ENCODE data around the gene CNGB1.

The CNGB1 gene

GRCh38 chr16:57995721-57996405, 24.9 kb upstream of the CNGB1 start:
- Histone ChIP-seq H3K4me2 (ENCODE audit: low read length) (no peak overlapping the region), H3K27me3 (ENCODE audit: control insufficient read depth, insufficient read depth, low read length) (no peaks in the 10 kb centered on the region), H3K9me3 (replicated peaks; ENCODE audit: low read length) (no peaks in the 10 kb centered on the region), H3K36me3 (ENCODE audit: insufficient read depth, low read length) (peaks cover 42% of the 10 kb centered on the region), H3K9ac (ENCODE audit: low read depth, low read length) (no peak overlapping the region), H3K4me3 (ENCODE audit: low read length) (no peak overlapping the region), H3K4me1 (ENCODE audit: control insufficient read depth, insufficient read depth, low read length) (peaks cover 22% of the 10 kb centered on the region)

- no peaks in the 10 kb centered on the region for H3K27me3 ChIP-seq (ENCODE audit: control insufficient read depth, insufficient read depth, low read length)
Observed at GRCh38 chr16:57994778-57995177, 23.9 kb upstream of the CNGB1 start.

GRCh38 chr16:57994361-57994760, 23.4 kb upstream of the CNGB1 start:
- no peak overlapping the region for H3K4me3 ChIP-seq (ENCODE audit: low read length)
- H3K4me2 ChIP-seq (ENCODE audit: low read length) = no peak overlapping the region
- H3K27me3 ChIP-seq (ENCODE audit: control insufficient read depth, insufficient read depth, low read length) = no peaks in the 10 kb centered on the region
- H3K36me3 ChIP-seq (ENCODE audit: insufficient read depth, low read length) = peaks cover 42% of the 10 kb centered on the region
- peaks cover 14% of the 10 kb centered on the region for H3K4me1 ChIP-seq (ENCODE audit: control insufficient read depth, insufficient read depth, low read length)
- no peak overlapping the region for H3K9ac ChIP-seq (ENCODE audit: low read depth, low read length)
- no peaks in the 10 kb centered on the region for H3K9me3 ChIP-seq (replicated peaks; ENCODE audit: low read length)

More at GRCh38 chr16:57994778-57995177, 23.9 kb upstream of the CNGB1 start:
- H3K4me2 ChIP-seq (ENCODE audit: low read length) = no peak overlapping the region
- no peaks in the 10 kb centered on the region for H3K9me3 ChIP-seq (replicated peaks; ENCODE audit: low read length)
- H3K4me1 ChIP-seq (ENCODE audit: control insufficient read depth, insufficient read depth, low read length) = peaks cover 18% of the 10 kb centered on the region
- H3K4me3 ChIP-seq (ENCODE audit: low read length) = no peak overlapping the region
- H3K36me3 ChIP-seq (ENCODE audit: insufficient read depth, low read length) = peaks cover 42% of the 10 kb centered on the region
- no peak overlapping the region for H3K9ac ChIP-seq (ENCODE audit: low read depth, low read length)

DNA sequence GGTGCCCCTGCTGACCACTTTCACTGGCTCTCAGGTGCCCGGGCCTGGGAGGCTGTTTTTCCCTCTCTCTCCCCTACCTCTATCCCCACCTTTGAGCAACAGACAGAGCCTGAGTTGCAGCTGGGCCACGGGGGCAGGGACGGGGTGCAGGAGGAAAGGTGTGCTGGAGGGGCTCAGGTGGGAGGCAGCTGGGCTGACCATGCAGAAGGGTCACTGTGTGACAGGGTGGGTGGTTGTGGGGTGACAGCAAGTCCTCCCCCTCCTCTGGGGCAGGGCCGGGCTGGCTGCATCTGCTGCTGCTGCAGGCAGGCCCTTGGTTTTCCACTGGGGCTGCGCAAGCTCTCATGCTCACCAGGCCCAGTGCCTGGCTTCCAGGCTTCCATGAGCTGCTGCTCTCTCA, 23.0 kb upstream of the CNGB1 start:
- Histone ChIP-seq H3K27me3 (ENCODE audit: control insufficient read depth, insufficient read depth, low read length) (no peaks in the 10 kb centered on the region), H3K4me3 (ENCODE audit: low read length) (no peak overlapping the region), H3K36me3 (ENCODE audit: insufficient read depth, low read length) (peaks cover 42% of the 10 kb centered on the region), H3K9ac (ENCODE audit: low read depth, low read length) (no peak overlapping the region), H3K4me1 (ENCODE audit: control insufficient read depth, insufficient read depth, low read length) (peaks cover 9% of the 10 kb centered on the region), H3K4me2 (ENCODE audit: low read length) (no peak overlapping the region), H3K9me3 (replicated peaks; ENCODE audit: low read length) (no peaks in the 10 kb centered on the region)

DNA sequence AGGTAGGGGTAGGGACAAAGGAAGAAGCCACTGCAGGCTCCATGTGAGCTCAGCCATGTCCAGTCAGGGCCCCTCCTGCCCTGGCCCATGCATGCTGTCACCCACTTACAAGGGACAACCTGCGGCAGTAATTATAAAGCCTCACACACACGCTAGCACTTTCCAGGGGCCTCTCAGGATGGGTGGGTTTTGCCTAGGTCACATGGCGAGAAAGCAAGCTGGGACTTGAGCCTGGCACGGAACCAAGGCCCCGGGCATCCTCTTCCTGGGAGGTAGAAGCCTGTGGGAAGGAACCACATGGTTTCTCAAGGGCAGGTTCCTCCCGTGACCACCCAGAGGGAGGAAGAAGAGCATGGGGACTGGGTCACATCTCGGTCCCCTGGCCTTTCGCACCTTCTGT, 22.5 kb upstream of the CNGB1 start:
- Histone ChIP-seq H3K4me3 (ENCODE audit: low read length) (no peak overlapping the region), H3K27me3 (ENCODE audit: control insufficient read depth, insufficient read depth, low read length) (no peaks in the 10 kb centered on the region), H3K36me3 (ENCODE audit: insufficient read depth, low read length) (peaks cover 42% of the 10 kb centered on the region), H3K9ac (ENCODE audit: low read depth, low read length) (no peak overlapping the region), H3K4me1 (ENCODE audit: control insufficient read depth, insufficient read depth, low read length) (peaks cover 5% of the 10 kb centered on the region), H3K9me3 (replicated peaks; ENCODE audit: low read length) (no peaks in the 10 kb centered on the region), H3K4me2 (ENCODE audit: low read length) (no peak overlapping the region)

- Histone ChIP-seq H3K4me2 (ENCODE audit: low read length) (no peak overlapping the region), H3K27me3 (ENCODE audit: control insufficient read depth, insufficient read depth, low read length) (peaks cover 9% of the 10 kb centered on the region), H3K4me3 (ENCODE audit: low read length) (no peak overlapping the region), H3K9ac (ENCODE audit: low read depth, low read length) (no peak overlapping the region), H3K36me3 (ENCODE audit: insufficient read depth, low read length) (peaks cover 31% of the 10 kb centered on the region), H3K4me1 (ENCODE audit: control insufficient read depth, insufficient read depth, low read length) (no peaks in the 10 kb centered on the region), H3K9me3 (replicated peaks; ENCODE audit: low read length) (no peaks in the 10 kb centered on the region)
Observed at GRCh38 chr16:57992084-57992483, 21.2 kb upstream of the CNGB1 start.

GRCh38 chr16:57991551-57992059, 20.7 kb upstream of the CNGB1 start:
- Histone ChIP-seq H3K9me3 (replicated peaks; ENCODE audit: low read length) (no peaks in the 10 kb centered on the region), H3K36me3 (ENCODE audit: insufficient read depth, low read length) (peaks cover 27% of the 10 kb centered on the region), H3K4me3 (ENCODE audit: low read length) (no peak overlapping the region), H3K27me3 (ENCODE audit: control insufficient read depth, insufficient read depth, low read length) (peaks cover 13% of the 10 kb centered on the region), H3K4me1 (ENCODE audit: control insufficient read depth, insufficient read depth, low read length) (no peaks in the 10 kb centered on the region), H3K4me2 (ENCODE audit: low read length) (no peak overlapping the region), H3K9ac (ENCODE audit: low read depth, low read length) (no peak overlapping the region)

- H3K9ac ChIP-seq (ENCODE audit: low read depth, low read length) = no peak overlapping the region
- H3K36me3 ChIP-seq (ENCODE audit: insufficient read depth, low read length) = peaks cover 1% of the 10 kb centered on the region
- H3K4me2 ChIP-seq (ENCODE audit: low read length) = no peak overlapping the region
- peaks cover 5% of the 10 kb centered on the region for H3K4me1 ChIP-seq (ENCODE audit: control insufficient read depth, insufficient read depth, low read length)
- H3K4me3 ChIP-seq (ENCODE audit: low read length) = no peak overlapping the region
- H3K9me3 ChIP-seq (replicated peaks; ENCODE audit: low read length) = no peaks in the 10 kb centered on the region
- H3K27me3 ChIP-seq (ENCODE audit: control insufficient read depth, insufficient read depth, low read length) = peaks cover 34% of the 10 kb centered on the region
Observed at GRCh38 chr16:57988929-57989328, 18.0 kb upstream of the CNGB1 start.

DNA sequence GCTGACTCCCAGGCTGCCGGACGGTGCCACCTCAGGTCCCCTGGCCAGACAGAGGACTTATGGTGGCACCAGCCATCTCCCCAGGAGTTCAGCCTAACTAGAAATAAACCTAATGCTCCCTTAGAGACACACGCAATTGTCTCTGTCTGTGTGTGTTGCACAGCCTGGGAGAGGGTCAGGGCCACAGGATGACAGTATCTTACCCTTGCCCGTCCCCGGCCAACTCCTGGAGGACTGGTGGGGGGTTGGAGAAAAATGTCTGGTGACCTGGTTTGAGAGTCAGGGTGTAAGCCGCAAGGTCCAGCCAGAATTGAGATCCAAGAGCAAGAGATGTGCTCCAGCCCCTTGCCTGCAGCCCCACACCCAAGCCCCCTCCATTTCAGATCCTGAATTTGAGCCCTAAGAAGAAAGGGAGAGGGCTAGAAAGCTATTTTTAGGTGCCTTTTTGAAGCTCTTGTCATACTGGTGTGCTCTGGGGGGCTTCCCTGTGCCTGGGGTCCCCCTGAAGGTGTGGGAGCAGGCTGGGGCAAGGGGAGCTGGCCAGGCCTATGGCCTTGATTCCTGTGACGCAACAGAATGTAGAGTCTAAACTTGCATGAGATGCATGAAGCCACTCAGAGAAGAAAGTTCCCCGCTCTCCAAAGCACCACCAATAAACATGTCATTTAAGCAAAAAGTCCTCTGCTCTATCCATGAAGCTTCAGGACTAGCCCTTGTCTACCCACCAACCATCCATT, 16.7 kb upstream of the CNGB1 start:
- Histone ChIP-seq H3K36me3 (ENCODE audit: insufficient read depth, low read length) (no peaks in the 10 kb centered on the region), H3K27me3 (ENCODE audit: control insufficient read depth, insufficient read depth, low read length) (peaks cover 35% of the 10 kb centered on the region), H3K9ac (ENCODE audit: low read depth, low read length) (no peak overlapping the region), H3K9me3 (replicated peaks; ENCODE audit: low read length) (no peaks in the 10 kb centered on the region), H3K4me1 (ENCODE audit: control insufficient read depth, insufficient read depth, low read length) (peaks cover 5% of the 10 kb centered on the region), H3K4me3 (ENCODE audit: low read length) (no peak overlapping the region), H3K4me2 (ENCODE audit: low read length) (no peak overlapping the region)

DNA sequence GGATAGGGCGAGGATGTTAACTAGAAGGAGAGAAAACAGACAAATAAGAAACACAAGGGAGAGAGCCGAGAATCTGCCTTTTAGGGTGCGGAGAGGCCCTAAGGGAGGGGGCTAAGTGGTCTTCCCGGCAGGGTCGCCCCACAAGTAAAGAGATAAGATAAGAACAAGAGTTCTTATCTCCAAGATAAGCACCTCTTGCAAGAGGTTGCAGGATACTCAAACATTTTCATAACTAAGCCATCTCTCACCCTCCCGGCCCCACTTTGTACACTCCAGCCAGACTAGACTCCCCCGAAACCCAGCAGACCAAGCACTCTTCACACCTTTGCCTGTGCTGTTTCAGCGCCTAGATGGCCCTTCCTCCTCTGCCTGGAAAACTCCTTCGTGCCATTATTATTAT, 15.3 kb upstream of the CNGB1 start:
- no peak overlapping the region for H3K4me3 ChIP-seq (ENCODE audit: low read length)
- H3K9me3 ChIP-seq (replicated peaks; ENCODE audit: low read length) = no peaks in the 10 kb centered on the region
- no peak overlapping the region for H3K9ac ChIP-seq (ENCODE audit: low read depth, low read length)
- H3K4me2 ChIP-seq (ENCODE audit: low read length) = no peak overlapping the region
- H3K27me3 ChIP-seq (ENCODE audit: control insufficient read depth, insufficient read depth, low read length) = peaks cover 45% of the 10 kb centered on the region
- peaks cover 5% of the 10 kb centered on the region for H3K4me1 ChIP-seq (ENCODE audit: control insufficient read depth, insufficient read depth, low read length)
- no peaks in the 10 kb centered on the region for H3K36me3 ChIP-seq (ENCODE audit: insufficient read depth, low read length)

- Histone ChIP-seq H3K4me1 (ENCODE audit: control insufficient read depth, insufficient read depth, low read length) (peaks cover 5% of the 10 kb centered on the region), H3K36me3 (ENCODE audit: insufficient read depth, low read length) (no peaks in the 10 kb centered on the region), H3K4me2 (ENCODE audit: low read length) (peak overlapping the region; percentile 69), H3K4me3 (ENCODE audit: low read length) (peak overlapping the region; percentile 62), H3K27me3 (ENCODE audit: control insufficient read depth, insufficient read depth, low read length) (peaks cover 48% of the 10 kb centered on the region), H3K9ac (ENCODE audit: low read depth, low read length) (no peak overlapping the region), H3K9me3 (replicated peaks; ENCODE audit: low read length) (no peaks in the 10 kb centered on the region)
Observed at GRCh38 chr16:57985204-57986181, 14.6 kb upstream of the CNGB1 start.

All from skeletal muscle satellite cell (primary cell).